Lung (tissue), 12 donors: ENCODE data around the gene C16orf96. TPM values are rescaled to one million over a fixed set of nuclear protein-coding genes. Genes with fewer than 3 reads are reported as not detected.
A peak's percentile ranks its signal among the peaks of the same experiment; 100 is the strongest.

Experiments
- ATAC-seq: fragments of 200-7000 bp; cut with Tn5 transposase; one replicate; pipeline ENCODE4 v1.9.1; 2020; ENCODE audit warnings: moderate number of reproducible peaks; ENCODE audit not compliant: insufficient read depth, low FRiP score
- DNase-seq, 3 donors: peaks; one replicate each; pipeline ENCODE4 v3.0.0-alpha.2; 2013 to 2017
- H3K27ac ChIP-seq, 2 donors: one replicate each; pipeline ENCODE4 v1.5.1; 2013; ENCODE audit warnings: mild to moderate bottlenecking in 2 of 2, moderate library complexity in 2 of 2, control low read depth in 1 of 2, inconsistent platforms in 1 of 2, low read depth in 1 of 2, low read length in 1 of 2
- H3K27me3 ChIP-seq, 3 donors: one replicate each; pipeline ENCODE4 v1.5.1; 2013; ENCODE audit warnings: low read length in 2 of 3; ENCODE audit not compliant: control insufficient read depth in 3 of 3, insufficient read depth in 3 of 3
- H3K36me3 ChIP-seq, 4 donors: one replicate each; pipeline ENCODE4 v1.5.1; 2013; ENCODE audit warnings: low read length in 4 of 4, mild to moderate bottlenecking in 1 of 4, moderate library complexity in 1 of 4; ENCODE audit not compliant: control insufficient read depth in 4 of 4, insufficient read depth in 4 of 4
- H3K4me1 ChIP-seq, 5 donors: one replicate each; pipeline ENCODE4 v1.5.1; 2013; ENCODE audit warnings: low read length in 5 of 5, mild to moderate bottlenecking in 2 of 5, moderate library complexity in 1 of 5; ENCODE audit not compliant: control insufficient read depth in 5 of 5, insufficient read depth in 5 of 5
- H3K4me3 ChIP-seq: one replicate; pipeline ENCODE4 v1.5.1; 2013; ENCODE audit warnings: mild to moderate bottlenecking, control low read depth, moderate library complexity
- H3K9ac ChIP-seq, 2 donors: one replicate each; pipeline ENCODE4 v1.5.1; 2013; ENCODE audit warnings: low read length in 2 of 2, control low read depth in 1 of 2; ENCODE audit not compliant: insufficient read depth in 1 of 2
- H3K9me3 ChIP-seq, 4 donors: one replicate each; pipeline ENCODE4 v1.5.1; 2013; ENCODE audit warnings: low read length in 3 of 4, mild to moderate bottlenecking in 1 of 4, moderate library complexity in 1 of 4; ENCODE audit not compliant: control insufficient read depth in 4 of 4, insufficient read depth in 3 of 4
- WGBS, 2 donors: extraction: QIAGEN DNeasy Blood & Tissue Kit; methylation state at CpG; one replicate each; pipeline ENCODE4 v1.1.7; 2013; 5-methylcytosine and 5-hydroxymethylcytosine counted together
- polyA plus RNA-seq, 2 donors: library from polyadenylated mRNA; stranded (reverse); fragments of 200-250 nt; gene quantifications; one replicate each; pipeline ENCODE4 v1.2.1, GENCODE V29; 2013
- total RNA-seq, 2 donors: library from RNA; depleted of rRNA in 1 of 2; stranded (reverse); fragments of >200 nt in 1 of 2; gene quantifications; one replicate each; pipeline ENCODE4 v1.2.1, GENCODE V29; 2014 to 2021
- TF ChIP-seq, protein P1 (sequence below): IDR thresholded peaks from 2 replicates; pipeline ENCODE4 v1.5.1; 2012; ENCODE audit warnings: mild to moderate bottlenecking; ENCODE audit errors: control extremely low read depth, extremely low read depth
- donor health status: control.
- donor health status: control.
- donor health status: Bipolar disorder and iron deficiency.
- donor health status: healthy.
- donor health status: DM: yes; HTN: yes; CAD: no.

Gene C16orf96
- total and polyA plus RNA-seq, 4 donors = 0.03 to 0.37 (median 0.16) TPM

DNA sequence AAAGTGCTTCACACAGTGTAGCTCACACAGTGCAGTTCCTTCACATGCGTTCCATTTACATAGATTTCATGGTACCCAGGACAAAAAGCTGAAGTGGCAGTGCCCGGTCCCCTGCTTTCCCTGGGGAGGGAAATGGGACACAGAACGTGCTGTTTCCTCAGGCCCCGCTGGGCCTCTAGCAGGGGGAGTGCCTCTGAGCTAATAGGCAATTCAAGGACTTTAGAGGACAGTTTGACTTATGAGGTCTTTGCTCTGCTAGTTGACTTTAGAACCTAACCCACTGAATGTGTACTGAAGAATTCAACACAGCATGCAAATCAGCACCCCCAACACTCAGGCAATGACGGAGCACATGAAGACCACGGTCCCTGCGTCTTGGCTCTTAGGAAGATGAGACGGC lies 24.3 kb upstream of the C16orf96 start:
- ATAC-seq (no peak), DNase-seq (no peak)
- Histone ChIP-seq H3K27ac (no peak overlapping the region), H3K9ac (no peak overlapping the region), H3K4me3 (no peak overlapping the region), H3K9me3 (peaks cover 0 to 1% (median 0%) of the 10 kb centered on the region in 4 donors), H3K4me1 (peaks cover 0 to 7% (median 0%) of the 10 kb centered on the region in 5 donors), H3K27me3 (no peaks in the 10 kb centered on the region), H3K36me3 (peaks cover 0 to 4% (median 1%) of the 10 kb centered on the region in 4 donors)
- WGBS, 2 donors = 92 to 93% methylated on average over 8 of the region's 8 CpGs
- TF ChIP-seq, protein P1, sequence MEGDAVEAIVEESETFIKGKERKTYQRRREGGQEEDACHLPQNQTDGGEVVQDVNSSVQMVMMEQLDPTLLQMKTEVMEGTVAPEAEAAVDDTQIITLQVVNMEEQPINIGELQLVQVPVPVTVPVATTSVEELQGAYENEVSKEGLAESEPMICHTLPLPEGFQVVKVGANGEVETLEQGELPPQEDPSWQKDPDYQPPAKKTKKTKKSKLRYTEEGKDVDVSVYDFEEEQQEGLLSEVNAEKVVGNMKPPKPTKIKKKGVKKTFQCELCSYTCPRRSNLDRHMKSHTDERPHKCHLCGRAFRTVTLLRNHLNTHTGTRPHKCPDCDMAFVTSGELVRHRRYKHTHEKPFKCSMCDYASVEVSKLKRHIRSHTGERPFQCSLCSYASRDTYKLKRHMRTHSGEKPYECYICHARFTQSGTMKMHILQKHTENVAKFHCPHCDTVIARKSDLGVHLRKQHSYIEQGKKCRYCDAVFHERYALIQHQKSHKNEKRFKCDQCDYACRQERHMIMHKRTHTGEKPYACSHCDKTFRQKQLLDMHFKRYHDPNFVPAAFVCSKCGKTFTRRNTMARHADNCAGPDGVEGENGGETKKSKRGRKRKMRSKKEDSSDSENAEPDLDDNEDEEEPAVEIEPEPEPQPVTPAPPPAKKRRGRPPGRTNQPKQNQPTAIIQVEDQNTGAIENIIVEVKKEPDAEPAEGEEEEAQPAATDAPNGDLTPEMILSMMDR = no peak

DNA sequence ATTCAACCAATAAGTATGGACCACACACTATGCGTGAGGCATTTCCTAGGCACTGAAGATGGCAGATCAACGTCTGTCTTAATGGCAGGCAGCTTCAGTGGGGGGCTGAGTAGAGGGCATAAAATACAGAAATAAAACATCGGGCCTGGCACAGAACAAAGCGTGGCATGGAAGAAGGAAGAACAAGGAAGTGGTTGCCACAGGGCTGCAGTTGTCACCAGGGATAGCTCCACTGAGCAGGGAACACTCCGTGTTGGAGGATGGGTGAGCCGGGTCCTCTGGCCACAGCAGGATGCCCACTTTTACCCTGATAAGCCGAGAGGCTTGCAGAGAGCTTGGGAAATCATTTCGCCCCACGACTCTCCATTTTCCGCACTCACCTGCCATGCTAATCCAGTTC lies 23.9 kb upstream of the C16orf96 start:
- H3K27ac ChIP-seq = no peak overlapping the region
- no peak for ATAC-seq
- no peak overlapping the region for H3K9ac ChIP-seq
- H3K36me3 ChIP-seq = peaks cover 0 to 4% (median 1%) of the 10 kb centered on the region in 4 donors
- TF ChIP-seq, protein P1 = no peak
- H3K4me1 ChIP-seq = peaks cover 0 to 9% (median 3%) of the 10 kb centered on the region in 5 donors
- WGBS, 2 donors = 88 to 96% methylated on average over 10 of the region's 10 CpGs
- DNase-seq = no peak
- no peak overlapping the region for H3K4me3 ChIP-seq
- no peaks in the 10 kb centered on the region for H3K27me3 ChIP-seq
- peaks cover 0 to 1% (median 0%) of the 10 kb centered on the region in 4 donors for H3K9me3 ChIP-seq

DNA sequence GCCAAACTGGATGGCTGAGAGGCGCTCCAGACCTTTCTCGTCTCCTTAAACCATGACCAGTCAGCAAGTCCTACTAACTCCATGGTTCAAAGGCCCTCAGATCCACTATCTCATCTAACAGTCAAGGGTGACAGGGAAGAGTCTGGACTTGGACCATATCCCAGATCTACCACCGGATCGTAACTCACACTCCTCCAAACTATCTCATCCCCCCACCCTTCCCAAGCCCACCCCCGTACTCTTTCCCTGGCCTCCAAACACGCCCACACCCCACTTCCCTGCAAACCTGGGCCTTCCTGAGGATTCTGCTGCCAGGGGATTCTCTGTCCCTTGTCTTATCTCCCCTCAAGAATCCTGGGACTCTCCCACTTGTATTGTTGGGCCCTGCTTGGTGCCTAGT lies 22.6 kb upstream of the C16orf96 start:
- WGBS, 2 donors = 91 to 92% methylated on average over 6 of the region's 6 CpGs
- TF ChIP-seq, protein P1 = no peak
- H3K27ac ChIP-seq = peak overlapping the region in 1 of 2 donors; percentile 21

More for the DNA sequence above, 22.6 kb upstream of the C16orf96 start:
- H3K4me3 ChIP-seq = no peak overlapping the region
- no peak for ATAC-seq
- H3K9me3 ChIP-seq = peaks cover 0 to 1% (median 0%) of the 10 kb centered on the region in 4 donors
- H3K9ac ChIP-seq = no peak overlapping the region
- peaks cover 0 to 11% (median 8%) of the 10 kb centered on the region in 5 donors for H3K4me1 ChIP-seq
- H3K36me3 ChIP-seq = peaks cover 0 to 4% (median 1%) of the 10 kb centered on the region in 4 donors
- H3K27me3 ChIP-seq = no peaks in the 10 kb centered on the region
- no peak for DNase-seq
